Neutrophil (primary cell): ENCODE measurements around the gene HEATR1.
A peak's percentile ranks its signal among the peaks of the same experiment; 100 is the strongest.

Experiments used
- H3K27ac ChIP-seq: fragments of 200-600 bp; sonication (generic); 2 replicates; pipeline ENCODE4 v1.5.1; 2016; ENCODE audit warnings: mild to moderate bottlenecking, moderate library complexity
- H3K27me3 ChIP-seq: fragments of 200-600 bp; sonication (generic); 2 replicates; pipeline ENCODE4 v1.6.0; 2016; ENCODE audit warnings: mild to moderate bottlenecking
- H3K36me3 ChIP-seq: fragments of 200-600 bp; sonication (generic); 2 replicates; pipeline ENCODE4 v1.5.1; 2017
- H3K4me1 ChIP-seq, 2 experiments: fragments of 200-600 bp in 1 of 2; sonication (generic) in 1 of 2; 1 replicate in 1 of 2; 2 replicates in 1 of 2; pipeline versions ENCODE4 v1.5.1 to v1.6.1; 2013 to 2016; ENCODE audit warnings: low read depth in 1 of 2, low read length in 1 of 2, mild to moderate bottlenecking in 1 of 2, moderate library complexity in 1 of 2; ENCODE audit not compliant: control insufficient read depth in 1 of 2, insufficient read depth in 1 of 2
- H3K4me3 ChIP-seq, 2 experiments: fragments of 200-600 bp in 1 of 2; sonication (generic) in 1 of 2; 1 replicate in 1 of 2; 2 replicates in 1 of 2; pipeline ENCODE4 v1.5.1; 2013 to 2016; ENCODE audit warnings: low read depth in 1 of 2, low read length in 1 of 2, mild to moderate bottlenecking in 1 of 2, moderate library complexity in 1 of 2
- H3K9me3 ChIP-seq: fragments of 200-600 bp; sonication (generic); 2 replicates; pipeline ENCODE4 v1.5.1; 2016
- CTCF ChIP-seq: fragments of 200-600 bp; sonication (generic); IDR thresholded peaks from 2 replicates; pipeline ENCODE4 v1.5.1; 2016; ENCODE audit warnings: antibody characterized with exemption

Gene HEATR1

GRCh38 chr1:236543065-236543669 is 61.1 kb downstream of the HEATR1 start:
- H3K4me3 ChIP-seq = no peak overlapping the region
- peaks cover 100% of the 10 kb centered on the region for H3K36me3 ChIP-seq

GRCh38 chr1:236541710-236542109 is 62.6 kb downstream of the HEATR1 start:
- Histone ChIP-seq H3K4me3 (no peak overlapping the region), H3K9me3 (no peaks in the 10 kb centered on the region), H3K27me3 (no peaks in the 10 kb centered on the region), H3K4me1 (peaks cover under 1 to 5% of the 10 kb centered on the region in 2 experiments), H3K36me3 (peaks cover 93% of the 10 kb centered on the region), H3K27ac (no peak overlapping the region)
- no peak for TF ChIP-seq CTCF

More at GRCh38 chr1:236543065-236543669, 61.1 kb downstream of the HEATR1 start:
- H3K4me1 ChIP-seq = peaks cover 0 to 5% of the 10 kb centered on the region in 2 experiments
- no peaks in the 10 kb centered on the region for H3K9me3 ChIP-seq
- no peaks in the 10 kb centered on the region for H3K27me3 ChIP-seq
- TF ChIP-seq CTCF = no peak
- H3K27ac ChIP-seq = no peak overlapping the region

GRCh38 chr1:236540813-236541465 is 63.4 kb downstream of the HEATR1 start:
- TF ChIP-seq CTCF = no peak
- peaks cover 5 to 11% of the 10 kb centered on the region in 2 experiments for H3K4me1 ChIP-seq
- no peaks in the 10 kb centered on the region for H3K27me3 ChIP-seq
- no peak overlapping the region for H3K27ac ChIP-seq
- H3K9me3 ChIP-seq = no peaks in the 10 kb centered on the region
- peaks cover 85% of the 10 kb centered on the region for H3K36me3 ChIP-seq
- no peak overlapping the region for H3K4me3 ChIP-seq

GRCh38 chr1:236536540-236536939 is 67.8 kb downstream of the HEATR1 start:
- peaks cover 62% of the 10 kb centered on the region for H3K36me3 ChIP-seq

GRCh38 chr1:236535662-236536161 is 68.6 kb downstream of the HEATR1 start:
- Histone ChIP-seq H3K4me3 (no peak overlapping the region), H3K9me3 (no peaks in the 10 kb centered on the region), H3K27me3 (no peaks in the 10 kb centered on the region), H3K4me1 (peaks cover 5 to 7% of the 10 kb centered on the region in 2 experiments), H3K27ac (no peak overlapping the region), H3K36me3 (peaks cover 54% of the 10 kb centered on the region)
- no peak for TF ChIP-seq CTCF

More at GRCh38 chr1:236536540-236536939, 67.8 kb downstream of the HEATR1 start:
- Histone ChIP-seq H3K27ac (peak overlapping the region; percentile 27), H3K4me3 (no peak overlapping the region), H3K27me3 (no peaks in the 10 kb centered on the region), H3K4me1 (peaks cover 5 to 7% of the 10 kb centered on the region in 2 experiments), H3K9me3 (no peaks in the 10 kb centered on the region)
- no peak for TF ChIP-seq CTCF
